Uterus (tissue), 4 donors: ENCODE data around the gene CTTN. TPM values are rescaled to one million over a fixed set of nuclear protein-coding genes. Genes with fewer than 3 reads are reported as not detected.

Experiments used
- DNase-seq, 2 donors: peaks; one replicate each; pipeline ENCODE4 v3.0.0-alpha.2; 2019 to 2020
- H3K27ac ChIP-seq, 2 donors: fragments of 200-600 bp; sonication (generic); 1 replicate in 1 of 2; 2 replicates in 1 of 2; pipeline ENCODE4 v1.5.1; 2016 to 2018
- H3K27me3 ChIP-seq, 2 donors: fragments of 200-600 bp; sonication (generic); one replicate each; pipeline ENCODE4 v1.5.1; 2018 to 2019; ENCODE audit warnings: control low read depth in 1 of 2
- H3K36me3 ChIP-seq, 2 donors: fragments of 200-600 bp; sonication (generic); one replicate each; pipeline ENCODE4 v1.5.1; 2019; ENCODE audit warnings: control low read depth in 1 of 2
- H3K4me1 ChIP-seq, 2 donors: fragments of 200-600 bp; sonication (generic); one replicate each; pipeline ENCODE4 v1.5.1; 2018 to 2019; ENCODE audit warnings: control low read depth in 1 of 2
- H3K4me3 ChIP-seq, 2 donors: fragments of 200-600 bp; sonication (generic); 1 replicate in 1 of 2; 2 replicates in 1 of 2; pipeline ENCODE4 v1.5.1; 2018 to 2019; ENCODE audit warnings: mild to moderate bottlenecking in 1 of 2
- H3K9me3 ChIP-seq, 2 donors: fragments of 200-600 bp; sonication (generic); one replicate each; pipeline ENCODE4 v1.5.1; 2019; ENCODE audit warnings: control low read depth in 1 of 2
- CTCF ChIP-seq, 4 experiments: fragments of 200-600 bp in 2 of 4; fragments of 450-650 bp in 2 of 4; sonication (generic) in 2 of 4; IDR thresholded peaks; one replicate each; pipeline ENCODE4 v1.5.1; 2016 to 2019; ENCODE audit warnings: antibody characterized with exemption in 4 of 4, mild to moderate bottlenecking in 2 of 4, moderate library complexity in 1 of 4
- POLR2A ChIP-seq, 2 donors: fragments of 450-650 bp; IDR thresholded peaks; one replicate each; pipeline ENCODE4 v1.6.1; 2016; ENCODE audit warnings: antibody characterized with exemption in 2 of 2, mild to moderate bottlenecking in 1 of 2, moderate library complexity in 1 of 2
- intact Hi-C: fragments of 100-400 bp; cut with DNase I; formaldehyde crosslinking; loops from one replicate; pipeline ENCODE4 v1.15.1; 2023; ENCODE audit warnings: low total_unique reads
- total RNA-seq, 4 donors: library from RNA; depleted of rRNA in 3 of 4; stranded (reverse); fragments of >200 nt in 3 of 4; gene quantifications; one replicate each; pipeline versions ENCODE4 v1.1.0 to v1.2.4, GENCODE V29; 2014 to 2023
- donor health status: DM: yes; HTN: yes; CAD: no.

CTTN gene
- total RNA-seq, 4 donors from 2014 or later: 109 to 279 (median 199) TPM

- H3K36me3 ChIP-seq: no peaks in the 10 kb centered on the region
- no peaks in the 10 kb centered on the region for H3K27me3 ChIP-seq
- no peaks in the 10 kb centered on the region for H3K9me3 ChIP-seq
- no peak overlapping the region for H3K4me3 ChIP-seq
- peaks cover 0 to 4% of the 10 kb centered on the region in 2 donors for H3K4me1 ChIP-seq
- H3K27ac ChIP-seq: no peak overlapping the region
- TF ChIP-seq CTCF (IDR thresholded peaks at IDR 0.05) (no peak), POLR2A (IDR thresholded peaks at IDR 0.05) (no peak)
- intact Hi-C loops: no loop called here
- DNase-seq: no peak
Measured at GRCh38 chr11:70482529-70482917, 84.2 kb downstream of the CTTN start.

- Histone ChIP-seq H3K27me3 (no peaks in the 10 kb centered on the region), H3K4me3 (no peak overlapping the region), H3K4me1 (peaks cover 0 to 4% of the 10 kb centered on the region in 2 donors), H3K27ac (no peak overlapping the region), H3K36me3 (no peaks in the 10 kb centered on the region), H3K9me3 (no peaks in the 10 kb centered on the region)
- TF ChIP-seq CTCF (IDR thresholded peaks at IDR 0.05) (no peak), POLR2A (IDR thresholded peaks at IDR 0.05) (no peak)
- intact Hi-C loops: no loop called here
- DNase-seq: no peak
Measured at GRCh38 chr11:70483077-70483861, 84.9 kb downstream of the CTTN start.

DNA sequence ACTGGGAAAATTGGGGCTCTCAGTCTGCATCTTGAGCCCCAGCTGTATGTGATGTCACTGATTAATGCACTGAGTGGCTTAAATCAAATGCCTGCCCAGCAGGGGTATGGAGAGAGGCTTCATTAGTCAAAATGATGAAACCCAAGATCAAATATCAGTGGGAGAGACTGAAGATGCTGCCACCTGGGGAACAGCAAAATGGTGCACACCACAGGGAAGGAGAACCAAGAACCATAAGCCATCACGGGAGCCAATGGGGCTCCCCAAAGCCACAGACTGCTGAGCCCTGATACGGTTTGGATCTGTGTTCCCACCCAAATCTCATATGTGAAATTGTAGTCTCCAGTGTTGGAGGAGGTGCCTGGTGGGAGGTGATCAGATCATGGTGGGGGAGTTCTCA lies 85.6 kb downstream of the CTTN start:
- H3K9me3 ChIP-seq: no peaks in the 10 kb centered on the region
- no peak for DNase-seq
- TF ChIP-seq POLR2A (IDR thresholded peaks at IDR 0.05) (no peak), CTCF (IDR thresholded peaks at IDR 0.05) (no peak)
- H3K27ac ChIP-seq: no peak overlapping the region
- intact Hi-C loops: no loop called here
- no peak overlapping the region for H3K4me3 ChIP-seq
- H3K4me1 ChIP-seq: peaks cover 0 to 4% of the 10 kb centered on the region in 2 donors
- H3K27me3 ChIP-seq: no peaks in the 10 kb centered on the region
- H3K36me3 ChIP-seq: no peaks in the 10 kb centered on the region

- H3K9me3 ChIP-seq: no peaks in the 10 kb centered on the region
- H3K4me3 ChIP-seq: no peak overlapping the region
- intact Hi-C loops: no loop called here
- peaks cover 0 to 4% of the 10 kb centered on the region in 2 donors for H3K4me1 ChIP-seq
- no peak for DNase-seq
- no peak overlapping the region for H3K27ac ChIP-seq
- H3K27me3 ChIP-seq: no peaks in the 10 kb centered on the region
- TF ChIP-seq CTCF (IDR thresholded peaks at IDR 0.05) (no peak), POLR2A (IDR thresholded peaks at IDR 0.05) (no peak)
- H3K36me3 ChIP-seq: no peaks in the 10 kb centered on the region
Measured at GRCh38 chr11:70485326-70486025, 87.1 kb downstream of the CTTN start.

- no peak overlapping the region for H3K27ac ChIP-seq
- H3K36me3 ChIP-seq: no peaks in the 10 kb centered on the region
- no peak for DNase-seq
- no peaks in the 10 kb centered on the region for H3K27me3 ChIP-seq
- no peak for TF ChIP-seq POLR2A (IDR thresholded peaks at IDR 0.05)
- no peak for TF ChIP-seq CTCF (IDR thresholded peaks at IDR 0.05)
- intact Hi-C loops: no loop called here
- no peak overlapping the region for H3K4me3 ChIP-seq
- H3K4me1 ChIP-seq: peaks cover 0 to 4% of the 10 kb centered on the region in 2 donors
- H3K9me3 ChIP-seq: no peaks in the 10 kb centered on the region
Measured at GRCh38 chr11:70486026-70486415, 87.7 kb downstream of the CTTN start.
